ENCODE results near the gene CCDC149.

The CCDC149 gene

GRCh38 chr4:24778464-24779225 is 134.2 kb downstream of the CCDC149 start:
- no peak for DNase-seq

GRCh38 chr4:24777536-24778463 is 135.0 kb downstream of the CCDC149 start:
- DNase-seq, result no peak

GRCh38 chr4:24775750-24776149 is 137.1 kb downstream of the CCDC149 start:
- no peak for DNase-seq

- DNase-seq, result no peak
These were observed 137.7 kb downstream of the CCDC149 start for GRCh38 chr4:24775032-24775605.

GRCh38 chr4:24774452-24774851 is 138.4 kb downstream of the CCDC149 start:
- DNase-seq, result no peak

- no peak for DNase-seq
These were observed 139.9 kb downstream of the CCDC149 start for GRCh38 chr4:24772952-24773351.

- DNase-seq, result no peak
These were observed 140.7 kb downstream of the CCDC149 start for GRCh38 chr4:24772061-24772705.

- DNase-seq, result no peak
These were observed 141.6 kb downstream of the CCDC149 start for GRCh38 chr4:24771241-24771640.

GRCh38 chr4:24770667-24771066 is 142.2 kb downstream of the CCDC149 start:
- DNase-seq, result no peak

- DNase-seq, result no peak
These were observed 142.7 kb downstream of the CCDC149 start for GRCh38 chr4:24770032-24770584.

GRCh38 chr4:24769571-24769970 is 143.3 kb downstream of the CCDC149 start:
- DNase-seq, result no peak

GRCh38 chr4:24768604-24769003 is 144.2 kb downstream of the CCDC149 start:
- no peak for DNase-seq

- DNase-seq, result no peak
These were observed 144.8 kb downstream of the CCDC149 start for GRCh38 chr4:24768006-24768405.

- no peak for DNase-seq
These were observed 147.4 kb downstream of the CCDC149 start for GRCh38 chr4:24765376-24765988.

GRCh38 chr4:24764345-24764744 is 148.5 kb downstream of the CCDC149 start:
- DNase-seq, result no peak

GRCh38 chr4:24763631-24764297 is 149.1 kb downstream of the CCDC149 start:
- no peak for DNase-seq
